22Rv1 (cell line): ENCODE results near the gene BORCS5.

Experiments used
- ZFX ChIP-seq: fragments of 450-650 bp; IDR thresholded peaks from 2 replicates; pipeline ENCODE4 v1.6.1; 2017; ENCODE audit warnings: antibody characterized with exemption, borderline replicate concordance
- TF ChIP-seq, protein P1 (sequence below): fragments of 450-650 bp; IDR thresholded peaks from 2 replicates; pipeline ENCODE4 v1.5.1; 2017; ENCODE audit warnings: mild to moderate bottlenecking

DNA sequence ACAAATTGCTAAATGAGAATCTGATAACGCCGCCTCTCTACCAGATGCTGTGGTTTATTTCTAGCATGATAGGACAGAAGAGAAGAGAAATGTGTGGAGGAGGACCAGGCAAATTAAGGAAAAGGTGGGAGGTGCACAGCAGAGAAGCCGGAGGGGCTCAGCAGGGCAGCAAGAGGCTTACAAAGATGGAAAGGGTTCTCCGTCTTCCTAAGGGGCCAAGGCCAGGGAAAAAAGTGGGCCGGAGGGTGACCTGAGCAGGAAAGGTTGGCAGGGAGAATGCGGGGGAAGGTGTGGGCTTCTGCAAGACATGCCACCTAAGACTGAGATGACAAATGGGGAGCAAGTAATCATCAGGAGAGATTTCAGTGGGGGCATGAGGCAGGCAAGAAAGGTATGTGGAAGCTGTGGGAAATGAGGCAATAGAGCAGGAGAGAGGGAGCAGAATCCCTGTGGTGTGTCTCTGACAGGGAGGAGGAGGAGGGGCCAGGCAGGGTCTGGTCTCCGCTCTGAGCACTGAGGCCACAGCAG lies 25.6 kb upstream of the BORCS5 start:
- TF ChIP-seq, protein P1, sequence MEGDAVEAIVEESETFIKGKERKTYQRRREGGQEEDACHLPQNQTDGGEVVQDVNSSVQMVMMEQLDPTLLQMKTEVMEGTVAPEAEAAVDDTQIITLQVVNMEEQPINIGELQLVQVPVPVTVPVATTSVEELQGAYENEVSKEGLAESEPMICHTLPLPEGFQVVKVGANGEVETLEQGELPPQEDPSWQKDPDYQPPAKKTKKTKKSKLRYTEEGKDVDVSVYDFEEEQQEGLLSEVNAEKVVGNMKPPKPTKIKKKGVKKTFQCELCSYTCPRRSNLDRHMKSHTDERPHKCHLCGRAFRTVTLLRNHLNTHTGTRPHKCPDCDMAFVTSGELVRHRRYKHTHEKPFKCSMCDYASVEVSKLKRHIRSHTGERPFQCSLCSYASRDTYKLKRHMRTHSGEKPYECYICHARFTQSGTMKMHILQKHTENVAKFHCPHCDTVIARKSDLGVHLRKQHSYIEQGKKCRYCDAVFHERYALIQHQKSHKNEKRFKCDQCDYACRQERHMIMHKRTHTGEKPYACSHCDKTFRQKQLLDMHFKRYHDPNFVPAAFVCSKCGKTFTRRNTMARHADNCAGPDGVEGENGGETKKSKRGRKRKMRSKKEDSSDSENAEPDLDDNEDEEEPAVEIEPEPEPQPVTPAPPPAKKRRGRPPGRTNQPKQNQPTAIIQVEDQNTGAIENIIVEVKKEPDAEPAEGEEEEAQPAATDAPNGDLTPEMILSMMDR: no peak
- no peak for TF ChIP-seq ZFX
